Medulla oblongata (tissue), 1 donor: ENCODE results near the gene C5AR1.
"Not testable (repeated sequence)": the region's sequence is repeated elsewhere in the genome, so short reads cannot be mapped to it uniquely, and the experiment has no call there.

Experiments
- DNase-seq: peaks from one replicate; pipeline ENCODE4 v3.0.0-alpha.2; 2015; ENCODE audit errors: extremely low spot score

Gene C5AR1

DNA sequence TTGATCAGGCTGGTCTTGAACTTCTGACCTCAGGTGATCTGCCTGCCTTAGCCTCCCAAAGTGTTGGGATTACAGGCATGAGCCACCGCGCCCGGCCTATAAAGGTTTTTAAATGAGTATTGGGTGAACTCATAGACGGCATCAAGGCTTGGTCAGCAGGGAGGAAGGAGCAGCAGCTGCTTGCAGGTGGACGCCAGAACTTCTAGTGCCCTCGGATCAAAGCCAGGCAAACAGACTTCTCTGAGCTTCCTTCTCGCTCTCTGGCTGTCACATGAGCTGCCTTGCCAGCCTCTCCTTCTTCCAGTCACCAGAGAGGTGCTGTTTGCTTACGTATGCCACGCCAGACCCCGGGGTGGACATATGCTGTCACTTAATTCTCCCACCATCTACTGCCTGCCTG is 55.8 kb downstream of the C5AR1 start:
- DNase-seq = not testable (repeated sequence)

DNA sequence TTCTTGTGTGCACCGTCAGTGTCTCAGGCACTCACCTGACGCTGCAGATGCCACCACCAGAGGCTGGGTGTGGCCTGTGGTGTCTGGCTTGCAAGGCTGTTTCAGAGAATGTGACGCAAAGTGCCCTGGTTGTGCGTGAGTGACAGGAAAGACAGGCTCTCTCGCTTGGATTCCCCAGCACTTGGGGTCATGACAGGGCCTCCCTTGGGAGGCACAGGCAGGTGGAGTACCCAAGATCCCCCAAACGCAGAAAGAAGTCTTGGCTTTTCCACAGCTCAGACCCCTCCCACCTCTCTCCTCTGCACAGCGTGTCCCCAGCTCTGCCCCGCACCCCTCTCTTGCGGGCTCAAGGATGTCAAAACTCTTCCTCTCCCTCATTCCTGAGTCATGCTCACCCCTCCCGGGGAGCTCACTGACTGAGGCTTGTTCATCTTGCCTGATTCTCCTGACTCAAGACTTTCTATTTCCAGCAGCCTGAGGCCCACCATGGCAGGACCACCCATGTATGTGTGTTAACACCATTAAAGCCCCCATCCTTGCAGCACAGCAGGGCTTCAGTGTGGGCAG is 60.5 kb downstream of the C5AR1 start:
- DNase-seq = no peak

DNA sequence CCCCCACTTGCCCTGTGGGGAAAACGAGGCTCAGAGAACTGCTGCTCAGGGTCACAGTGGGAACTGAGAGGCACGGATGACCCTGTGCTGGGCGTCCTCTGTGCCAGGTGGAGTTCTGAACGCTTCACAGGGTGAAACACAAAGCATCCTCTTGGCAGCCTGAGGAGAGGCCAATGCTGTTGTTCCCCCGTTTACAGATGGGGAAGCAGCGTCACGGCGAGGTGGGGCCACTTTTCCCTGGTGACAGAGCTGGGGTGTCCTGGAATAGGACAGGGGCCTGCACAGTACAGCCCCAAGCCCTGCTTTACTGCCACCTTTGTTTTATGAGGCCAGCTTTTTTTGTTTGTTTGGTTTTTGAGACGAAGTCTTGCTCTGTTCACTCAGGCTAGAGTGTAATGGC is 61.6 kb downstream of the C5AR1 start:
- DNase-seq = no peak
